ENCODE results near the gene CDC14A.
"Not testable (repeated sequence)": the region's sequence is repeated elsewhere in the genome, so short reads cannot be mapped to it uniquely, and the experiment has no call there.

CDC14A gene

GRCh38 chr1:100366209-100366525 lies 13.9 kb downstream of the CDC14A start:
- Mint-ChIP-seq H3K9me3 (ENCODE audit: low read depth) (peaks cover 4% of the 10 kb centered on the region), H3K4me3 (no peak overlapping the region), H3K27ac (peak overlapping the region; percentile 36), H3K4me1 (ENCODE audit: low read depth) (peaks cover 72% of the 10 kb centered on the region), H3K36me3 (peaks cover 25% of the 10 kb centered on the region), H3K27me3 (no peaks in the 10 kb centered on the region)

GRCh38 chr1:100369339-100369738 lies 17.0 kb downstream of the CDC14A start:
- not testable (repeated sequence) for H3K9me3 Mint-ChIP-seq (ENCODE audit: low read depth); H3K27ac Mint-ChIP-seq; H3K27me3 Mint-ChIP-seq; H3K4me3 Mint-ChIP-seq
- Mint-ChIP-seq H3K4me1 (ENCODE audit: low read depth) (peaks cover 74% of the 10 kb centered on the region), H3K36me3 (peaks cover 32% of the 10 kb centered on the region)

GRCh38 chr1:100373953-100374352 lies 21.6 kb downstream of the CDC14A start:
- Mint-ChIP-seq H3K4me1 (ENCODE audit: low read depth) (peaks cover 74% of the 10 kb centered on the region), H3K9me3 (ENCODE audit: low read depth) (peaks cover 18% of the 10 kb centered on the region), H3K36me3 (peaks cover 30% of the 10 kb centered on the region)
- H3K27ac Mint-ChIP-seq, H3K4me3 Mint-ChIP-seq, H3K27me3 Mint-ChIP-seq: not testable (repeated sequence)

GRCh38 chr1:100376890-100377289 lies 24.6 kb downstream of the CDC14A start:
- Mint-ChIP-seq H3K36me3 (peaks cover 41% of the 10 kb centered on the region), H3K9me3 (ENCODE audit: low read depth) (peaks cover 14% of the 10 kb centered on the region), H3K4me1 (ENCODE audit: low read depth) (peaks cover 76% of the 10 kb centered on the region)
- H3K4me3 Mint-ChIP-seq, H3K27ac Mint-ChIP-seq, H3K27me3 Mint-ChIP-seq: not testable (repeated sequence)

GRCh38 chr1:100377590-100378361 lies 25.5 kb downstream of the CDC14A start:
- peaks cover 73% of the 10 kb centered on the region for H3K4me1 Mint-ChIP-seq (ENCODE audit: low read depth)
- no peaks in the 10 kb centered on the region for H3K27me3 Mint-ChIP-seq
- H3K4me3 Mint-ChIP-seq, result peak overlapping the region; percentile 77
- peaks cover 12% of the 10 kb centered on the region for H3K9me3 Mint-ChIP-seq (ENCODE audit: low read depth)
- peaks cover 36% of the 10 kb centered on the region for H3K36me3 Mint-ChIP-seq
- H3K27ac Mint-ChIP-seq, result peak overlapping the region; percentile 95

GRCh38 chr1:100378956-100379355 lies 26.6 kb downstream of the CDC14A start:
- peaks cover 30% of the 10 kb centered on the region for H3K36me3 Mint-ChIP-seq
- H3K27ac Mint-ChIP-seq, result peak overlapping the region; percentile 58
- H3K27me3 Mint-ChIP-seq, result no peaks in the 10 kb centered on the region
- H3K9me3 Mint-ChIP-seq (ENCODE audit: low read depth), result peaks cover 9% of the 10 kb centered on the region
- peaks cover 77% of the 10 kb centered on the region for H3K4me1 Mint-ChIP-seq (ENCODE audit: low read depth)
- peak overlapping the region; percentile 30 for H3K4me3 Mint-ChIP-seq

GRCh38 chr1:100380635-100381034 lies 28.3 kb downstream of the CDC14A start:
- Mint-ChIP-seq H3K36me3 (peaks cover 19% of the 10 kb centered on the region), H3K4me1 (ENCODE audit: low read depth) (peaks cover 78% of the 10 kb centered on the region), H3K9me3 (ENCODE audit: low read depth) (no peaks in the 10 kb centered on the region), H3K27me3 (no peaks in the 10 kb centered on the region), H3K27ac (peak overlapping the region; percentile 67), H3K4me3 (no peak overlapping the region)

- Mint-ChIP-seq H3K27ac (peak overlapping the region; percentile 67), H3K9me3 (ENCODE audit: low read depth) (no peaks in the 10 kb centered on the region), H3K4me3 (no peak overlapping the region), H3K36me3 (peaks cover 19% of the 10 kb centered on the region), H3K27me3 (no peaks in the 10 kb centered on the region), H3K4me1 (ENCODE audit: low read depth) (peaks cover 81% of the 10 kb centered on the region)
Observed at GRCh38 chr1:100382657-100383056, 30.4 kb downstream of the CDC14A start.

- H3K36me3 Mint-ChIP-seq, result peaks cover 16% of the 10 kb centered on the region
- H3K27me3 Mint-ChIP-seq, result no peaks in the 10 kb centered on the region
- H3K4me3 Mint-ChIP-seq, result no peak overlapping the region
- peaks cover 80% of the 10 kb centered on the region for H3K4me1 Mint-ChIP-seq (ENCODE audit: low read depth)
- H3K27ac Mint-ChIP-seq, result peak overlapping the region; percentile 41
- no peaks in the 10 kb centered on the region for H3K9me3 Mint-ChIP-seq (ENCODE audit: low read depth)
Observed at GRCh38 chr1:100383743-100384405, 31.6 kb downstream of the CDC14A start.

- peaks cover 2% of the 10 kb centered on the region for H3K36me3 Mint-ChIP-seq
- H3K4me3 Mint-ChIP-seq, result peak overlapping the region; percentile 70
- peak overlapping the region; percentile 67 for H3K27ac Mint-ChIP-seq
- peaks cover 83% of the 10 kb centered on the region for H3K4me1 Mint-ChIP-seq (ENCODE audit: low read depth)
- no peaks in the 10 kb centered on the region for H3K27me3 Mint-ChIP-seq
- no peaks in the 10 kb centered on the region for H3K9me3 Mint-ChIP-seq (ENCODE audit: low read depth)
Observed at GRCh38 chr1:100387209-100387608, 34.9 kb downstream of the CDC14A start.

- Mint-ChIP-seq H3K27ac (peak overlapping the region; percentile 89), H3K36me3 (peaks cover 2% of the 10 kb centered on the region), H3K4me1 (ENCODE audit: low read depth) (peaks cover 84% of the 10 kb centered on the region), H3K27me3 (no peaks in the 10 kb centered on the region), H3K4me3 (peak overlapping the region; percentile 81), H3K9me3 (ENCODE audit: low read depth) (no peaks in the 10 kb centered on the region)
Observed at GRCh38 chr1:100387657-100388350, 35.5 kb downstream of the CDC14A start.

GRCh38 chr1:100390531-100390930 lies 38.2 kb downstream of the CDC14A start:
- H3K27ac Mint-ChIP-seq, result peak overlapping the region; percentile 64
- H3K36me3 Mint-ChIP-seq, result peaks cover 13% of the 10 kb centered on the region
- H3K9me3 Mint-ChIP-seq (ENCODE audit: low read depth), result no peaks in the 10 kb centered on the region
- H3K4me3 Mint-ChIP-seq, result peak overlapping the region; percentile 15
- peaks cover 86% of the 10 kb centered on the region for H3K4me1 Mint-ChIP-seq (ENCODE audit: low read depth)
- H3K27me3 Mint-ChIP-seq, result no peaks in the 10 kb centered on the region

- H3K4me3 Mint-ChIP-seq, result no peak overlapping the region
- H3K9me3 Mint-ChIP-seq (ENCODE audit: low read depth), result no peaks in the 10 kb centered on the region
- H3K27ac Mint-ChIP-seq, result peak overlapping the region; percentile 85
- peaks cover 88% of the 10 kb centered on the region for H3K4me1 Mint-ChIP-seq (ENCODE audit: low read depth)
- H3K36me3 Mint-ChIP-seq, result peaks cover 15% of the 10 kb centered on the region
- H3K27me3 Mint-ChIP-seq, result no peaks in the 10 kb centered on the region
Observed at GRCh38 chr1:100391675-100392074, 39.4 kb downstream of the CDC14A start.

- Mint-ChIP-seq H3K9me3 (ENCODE audit: low read depth) (no peaks in the 10 kb centered on the region), H3K36me3 (peaks cover 15% of the 10 kb centered on the region), H3K27me3 (no peaks in the 10 kb centered on the region), H3K4me1 (ENCODE audit: low read depth) (peaks cover 89% of the 10 kb centered on the region), H3K4me3 (peak overlapping the region; percentile 46), H3K27ac (peak overlapping the region; percentile 85)
Observed at GRCh38 chr1:100392756-100393155, 40.5 kb downstream of the CDC14A start.

- no peaks in the 10 kb centered on the region for H3K9me3 Mint-ChIP-seq (ENCODE audit: low read depth)
- peaks cover 15% of the 10 kb centered on the region for H3K36me3 Mint-ChIP-seq
- H3K4me3 Mint-ChIP-seq, result peak overlapping the region; percentile 1
- no peaks in the 10 kb centered on the region for H3K27me3 Mint-ChIP-seq
- peaks cover 93% of the 10 kb centered on the region for H3K4me1 Mint-ChIP-seq (ENCODE audit: low read depth)
- peak overlapping the region; percentile 69 for H3K27ac Mint-ChIP-seq
Observed at GRCh38 chr1:100394285-100394684, 42.0 kb downstream of the CDC14A start.
